GM18499 (cell line): Measurements from ENCODE around the gene CCDC27.
"Not testable (repeated sequence)": the region's sequence is repeated elsewhere in the genome, so short reads cannot be mapped to it uniquely, and the experiment has no call there.

Experiments used
- ATAC-seq: cut with Tn5 transposase; IDR thresholded peaks from one replicate; pipeline ENCODE4 v1.9.1; 2021; ENCODE audit warnings: moderate number of reproducible peaks; ENCODE audit not compliant: insufficient read depth, unreplicated experiment

CCDC27 gene

GRCh38 chr1:3717715-3718601 is 34.3 kb upstream of the CCDC27 start:
- no peak for ATAC-seq

- no peak for ATAC-seq
Observed at GRCh38 chr1:3718764-3719163, 33.5 kb upstream of the CCDC27 start.

- no peak for ATAC-seq
Observed at GRCh38 chr1:3721955-3722465, 30.2 kb upstream of the CCDC27 start.

GRCh38 chr1:3722846-3723245 is 29.4 kb upstream of the CCDC27 start:
- no peak for ATAC-seq

- not testable (repeated sequence) for ATAC-seq
Observed at GRCh38 chr1:3724416-3725030, 27.7 kb upstream of the CCDC27 start.

GRCh38 chr1:3725366-3725765 is 26.9 kb upstream of the CCDC27 start:
- ATAC-seq, result no peak

- no peak for ATAC-seq
Observed at GRCh38 chr1:3727042-3727824, 25.0 kb upstream of the CCDC27 start.

GRCh38 chr1:3727825-3728776 is 24.1 kb upstream of the CCDC27 start:
- no peak for ATAC-seq

GRCh38 chr1:3729594-3730542 is 22.4 kb upstream of the CCDC27 start:
- no peak for ATAC-seq

GRCh38 chr1:3730543-3731247 is 21.6 kb upstream of the CCDC27 start:
- no peak for ATAC-seq

- no peak for ATAC-seq
Observed at GRCh38 chr1:3731583-3732433, 20.4 kb upstream of the CCDC27 start.

- ATAC-seq, result no peak
Observed at GRCh38 chr1:3732434-3733093, 19.7 kb upstream of the CCDC27 start.

- no peak for ATAC-seq
Observed at GRCh38 chr1:3733094-3733882, 19.0 kb upstream of the CCDC27 start.

- ATAC-seq, result no peak
Observed at GRCh38 chr1:3733883-3734589, 18.2 kb upstream of the CCDC27 start.

- no peak for ATAC-seq
Observed at GRCh38 chr1:3734602-3735001, 17.6 kb upstream of the CCDC27 start.
